IPS DF 6.9 (cell line): Measurements from ENCODE around the gene ANGPTL7.

Experiments used
- DNase-seq: peaks from one replicate; pipeline ENCODE4 v3.0.0-alpha.2; 2013; ENCODE audit warnings: low read depth, low spot score
- H3K27ac ChIP-seq: one replicate; pipeline ENCODE4 v1.5.1; 2013; ENCODE audit warnings: low read length, control low read depth
- H3K27me3 ChIP-seq: 2 replicates; pipeline ENCODE4 v1.6.1; 2013; ENCODE audit warnings: mild to moderate bottlenecking, low read length; ENCODE audit not compliant: control insufficient read depth, insufficient read depth
- H3K36me3 ChIP-seq: 2 replicates; pipeline ENCODE4 v1.6.1; 2013; ENCODE audit warnings: low read length; ENCODE audit not compliant: control insufficient read depth, insufficient read depth
- H3K4me1 ChIP-seq: 2 replicates; pipeline ENCODE4 v1.6.1; 2013; ENCODE audit warnings: low read length; ENCODE audit not compliant: control insufficient read depth, insufficient read depth
- H3K4me3 ChIP-seq: 2 replicates; pipeline ENCODE4 v1.5.1; 2013; ENCODE audit warnings: mild to moderate bottlenecking, low read length
- H3K9me3 ChIP-seq: 2 replicates; pipeline ENCODE4 v1.6.1; 2013; ENCODE audit warnings: low read length, inconsistent platforms; ENCODE audit not compliant: control insufficient read depth, insufficient read depth
- WGBS: extraction: QIAGEN DNeasy Blood & Tissue Kit; methylation state at CpG from one replicate; pipeline ENCODE4 v1.1.7; 2013; ENCODE audit warnings: mixed read lengths, missing lambda C conversion rate; ENCODE audit not compliant: insufficient read length, insufficient coverage; 5-methylcytosine and 5-hydroxymethylcytosine counted together

ANGPTL7 gene

DNA sequence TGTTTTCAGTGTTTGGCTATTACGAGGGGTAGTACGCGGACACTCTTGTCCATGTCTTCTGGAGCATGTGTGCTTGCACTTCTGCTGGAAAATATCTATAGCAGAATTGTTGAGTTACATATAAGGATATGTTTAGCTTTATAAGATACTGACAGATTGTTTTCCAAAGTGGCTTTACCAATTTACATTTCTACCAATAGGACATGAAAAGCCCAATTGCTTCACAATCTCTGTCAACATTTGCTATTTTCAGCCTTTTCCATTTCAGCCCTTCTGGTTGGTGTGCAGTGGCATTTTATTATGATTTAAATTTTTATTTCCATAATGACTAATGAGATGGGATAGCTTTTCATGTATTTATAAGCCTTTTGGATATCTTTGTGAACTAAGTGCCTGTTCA is 6.3 kb upstream of the ANGPTL7 start:
- no CpG with 5 or more reads among the region's 3 CpGs for WGBS
- Histone ChIP-seq H3K36me3 (no peaks in the 10 kb centered on the region), H3K4me1 (no peaks in the 10 kb centered on the region), H3K9me3 (no peaks in the 10 kb centered on the region), H3K27ac (no peak overlapping the region), H3K4me3 (no peak overlapping the region), H3K27me3 (no peaks in the 10 kb centered on the region)
- DNase-seq, result no peak

- H3K36me3 ChIP-seq, result no peaks in the 10 kb centered on the region
- H3K4me1 ChIP-seq, result no peaks in the 10 kb centered on the region
- no CpG with 5 or more reads among the region's 1 CpG for WGBS
These were observed 4.2 kb upstream of the ANGPTL7 start for GRCh38 chr1:11184973-11185372.

GRCh38 chr1:11187000-11187399 is 2.2 kb upstream of the ANGPTL7 start:
- H3K4me1 ChIP-seq, result no peaks in the 10 kb centered on the region
- peaks cover 1% of the 10 kb centered on the region; the same call in 1 of the 2 replicates for H3K36me3 ChIP-seq
- H3K4me3 ChIP-seq, result no peak overlapping the region
- H3K9me3 ChIP-seq, result no peaks in the 10 kb centered on the region
- no peak overlapping the region for H3K27ac ChIP-seq
- no peak for DNase-seq
- H3K27me3 ChIP-seq, result no peaks in the 10 kb centered on the region
- no CpG with 5 or more reads among the region's 3 CpGs for WGBS

More at GRCh38 chr1:11184973-11185372, 4.2 kb upstream of the ANGPTL7 start:
- Histone ChIP-seq H3K27me3 (no peaks in the 10 kb centered on the region), H3K27ac (no peak overlapping the region), H3K9me3 (no peaks in the 10 kb centered on the region), H3K4me3 (no peak overlapping the region)
- DNase-seq, result no peak

DNA sequence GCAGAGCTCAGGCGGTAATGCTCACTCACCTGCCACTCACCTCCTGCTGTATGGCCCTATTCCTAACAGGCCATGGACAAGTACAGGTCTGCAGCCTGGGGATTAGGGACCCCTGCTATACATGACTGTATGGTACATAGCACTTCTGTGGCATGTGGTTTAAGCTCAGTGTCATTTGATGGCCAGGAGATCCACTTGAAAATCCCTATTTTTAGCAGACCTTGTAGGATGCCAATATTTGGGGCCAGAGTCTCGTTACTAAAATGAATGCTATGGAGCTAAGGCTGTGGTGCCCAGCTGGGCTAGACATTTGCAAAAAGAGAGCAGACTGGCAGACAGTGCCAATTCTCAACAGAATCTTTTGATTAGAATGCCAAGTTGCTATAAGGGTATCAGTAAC is 1.7 kb upstream of the ANGPTL7 start:
- Histone ChIP-seq H3K27me3 (no peaks in the 10 kb centered on the region), H3K4me3 (no peak overlapping the region), H3K36me3 (peaks cover 3% of the 10 kb centered on the region; the same call in 1 of the 2 replicates), H3K4me1 (no peaks in the 10 kb centered on the region), H3K27ac (no peak overlapping the region), H3K9me3 (no peaks in the 10 kb centered on the region)
- no peak for DNase-seq
- WGBS, result no CpG with 5 or more reads among the region's 2 CpGs

GRCh38 chr1:11187931-11188330 is 1.2 kb upstream of the ANGPTL7 start:
- Histone ChIP-seq H3K4me1 (no peaks in the 10 kb centered on the region), H3K36me3 (peaks cover 3% of the 10 kb centered on the region; the same call in 1 of the 2 replicates), H3K27ac (no peak overlapping the region), H3K4me3 (no peak overlapping the region), H3K9me3 (no peaks in the 10 kb centered on the region), H3K27me3 (no peaks in the 10 kb centered on the region)
- no CpG with 5 or more reads among the region's 2 CpGs for WGBS
- DNase-seq, result no peak

DNA sequence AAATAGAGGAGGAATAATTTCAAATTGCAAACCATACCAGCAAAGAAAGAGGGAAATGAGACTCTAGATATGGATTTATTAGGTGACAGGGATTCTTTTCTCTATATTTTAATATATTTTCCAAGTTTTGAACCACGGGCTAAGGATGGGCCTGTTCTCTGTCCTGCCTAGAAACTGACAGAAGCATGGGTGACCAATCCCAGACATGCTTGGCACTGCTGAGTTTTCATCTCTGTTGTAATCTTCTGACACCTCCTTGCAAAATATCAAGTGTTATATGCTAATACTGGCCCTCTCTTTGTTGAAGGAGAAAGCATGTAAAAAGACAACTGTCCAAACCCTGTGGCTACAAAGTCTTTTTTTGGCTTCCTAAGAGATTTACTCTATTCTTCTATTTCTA is 774 bp upstream of the ANGPTL7 start:
- Histone ChIP-seq H3K36me3 (peaks cover 3% of the 10 kb centered on the region; the same call in 1 of the 2 replicates), H3K27ac (no peak overlapping the region), H3K27me3 (no peaks in the 10 kb centered on the region), H3K9me3 (no peaks in the 10 kb centered on the region), H3K4me3 (no peak overlapping the region), H3K4me1 (no peaks in the 10 kb centered on the region)
- DNase-seq, result no peak
- no CpG with 5 or more reads among the region's 1 CpG for WGBS

DNA sequence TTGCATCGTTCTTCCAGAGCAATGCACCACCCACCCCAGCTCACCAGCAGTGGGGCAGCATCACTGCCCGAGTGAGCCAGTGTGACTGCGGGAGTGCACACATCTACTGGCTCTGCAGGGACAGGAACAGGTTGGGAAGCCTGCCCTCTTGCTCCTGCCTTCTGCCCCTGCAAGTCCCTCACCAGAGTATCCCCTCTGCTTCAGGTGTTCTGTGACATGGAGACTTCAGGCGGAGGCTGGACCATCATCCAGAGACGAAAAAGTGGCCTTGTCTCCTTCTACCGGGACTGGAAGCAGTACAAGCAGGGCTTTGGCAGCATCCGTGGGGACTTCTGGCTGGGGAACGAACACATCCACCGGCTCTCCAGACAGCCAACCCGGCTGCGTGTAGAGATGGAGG is 4.2 kb downstream of the ANGPTL7 start:
- no peaks in the 10 kb centered on the region for H3K9me3 ChIP-seq
- no peaks in the 10 kb centered on the region for H3K4me1 ChIP-seq
- no peak overlapping the region for H3K27ac ChIP-seq
- H3K27me3 ChIP-seq, result no peaks in the 10 kb centered on the region
- peaks cover 6% of the 10 kb centered on the region for H3K36me3 ChIP-seq
- H3K4me3 ChIP-seq, result no peak overlapping the region
- no CpG with 5 or more reads among the region's 11 CpGs for WGBS
- no peak for DNase-seq

DNA sequence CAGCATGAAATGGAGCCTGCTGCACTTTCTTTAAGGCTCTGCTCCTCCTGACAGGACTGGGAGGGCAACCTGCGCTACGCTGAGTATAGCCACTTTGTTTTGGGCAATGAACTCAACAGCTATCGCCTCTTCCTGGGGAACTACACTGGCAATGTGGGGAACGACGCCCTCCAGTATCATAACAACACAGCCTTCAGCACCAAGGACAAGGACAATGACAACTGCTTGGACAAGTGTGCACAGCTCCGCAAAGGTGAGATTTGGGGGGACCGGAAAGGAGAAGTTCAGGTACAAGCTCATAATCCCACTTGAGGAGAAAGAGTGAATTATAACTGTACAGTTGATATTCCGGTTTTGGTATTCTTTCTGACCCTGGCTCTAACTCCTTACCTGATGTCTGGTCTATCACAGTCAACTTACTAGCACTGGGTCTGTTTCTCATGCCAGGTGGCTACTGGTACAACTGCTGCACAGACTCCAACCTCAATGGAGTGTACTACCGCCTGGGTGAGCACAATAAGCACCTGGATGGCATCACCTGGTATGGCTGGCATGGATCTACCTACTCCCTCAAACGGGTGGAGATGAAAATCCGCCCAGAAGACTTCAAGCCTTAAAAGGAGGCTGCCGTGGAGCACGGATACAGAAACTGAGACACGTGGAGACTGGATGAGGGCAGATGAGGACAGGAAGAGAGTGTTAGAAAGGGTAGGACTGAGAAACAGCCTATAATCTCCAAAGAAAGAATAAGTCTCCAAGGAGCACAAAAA is 5.4 kb downstream of the ANGPTL7 start:
- WGBS, result no CpG with 5 or more reads among the region's 14 CpGs
- no peaks in the 10 kb centered on the region for H3K4me1 ChIP-seq
- H3K27ac ChIP-seq, result no peak overlapping the region
- peaks cover 14% of the 10 kb centered on the region for H3K36me3 ChIP-seq
- DNase-seq, result no peak
- no peaks in the 10 kb centered on the region for H3K9me3 ChIP-seq
- no peak overlapping the region for H3K4me3 ChIP-seq
- no peaks in the 10 kb centered on the region for H3K27me3 ChIP-seq

DNA sequence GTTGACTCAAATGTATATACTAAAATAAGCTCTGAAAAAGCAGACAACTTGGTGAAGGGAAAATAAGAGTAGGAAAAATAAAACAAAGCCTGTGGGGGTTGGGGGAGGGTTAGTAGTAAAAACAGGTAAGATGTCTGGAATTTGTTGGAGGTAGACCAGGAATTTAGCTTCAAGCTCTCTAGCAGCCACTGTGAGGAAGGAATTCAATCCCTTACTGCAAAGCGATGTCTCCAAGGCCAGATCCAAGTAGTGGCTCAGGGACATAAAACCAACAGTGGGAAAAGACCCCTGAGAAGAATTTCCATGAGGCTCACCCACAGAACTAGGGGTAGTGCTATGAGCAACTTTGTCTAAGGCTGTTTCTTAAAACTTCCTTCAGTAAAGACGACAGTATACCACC is 7.8 kb downstream of the ANGPTL7 start:
- Histone ChIP-seq H3K4me3 (no peak overlapping the region), H3K4me1 (no peaks in the 10 kb centered on the region), H3K36me3 (peaks cover 13% of the 10 kb centered on the region), H3K27ac (no peak overlapping the region), H3K27me3 (no peaks in the 10 kb centered on the region), H3K9me3 (no peaks in the 10 kb centered on the region)
- no CpG with 5 or more reads among the region's 2 CpGs for WGBS
- DNase-seq, result no peak

DNA sequence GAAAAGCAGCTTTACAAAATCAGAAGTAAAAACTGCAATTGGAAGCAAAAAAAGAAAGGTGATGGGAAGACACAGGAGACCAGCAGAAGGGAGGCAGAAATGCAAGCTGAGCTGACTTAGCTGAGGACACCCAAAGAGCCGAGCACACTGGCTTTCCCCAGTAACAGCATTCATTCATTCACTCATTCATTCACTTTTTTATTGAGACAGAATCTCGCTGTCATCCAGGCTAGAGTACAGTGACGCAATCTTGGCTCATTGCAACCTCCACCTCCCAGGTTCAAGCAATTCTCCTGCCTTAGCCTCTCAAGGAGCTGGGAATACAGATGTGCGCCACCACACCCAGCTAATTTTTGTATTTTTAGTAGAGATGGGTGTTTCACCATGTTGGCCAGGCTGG is 8.2 kb downstream of the ANGPTL7 start:
- no peak for DNase-seq
- Histone ChIP-seq H3K4me3 (no peak overlapping the region), H3K36me3 (peaks cover 11% of the 10 kb centered on the region), H3K27ac (no peak overlapping the region), H3K9me3 (no peaks in the 10 kb centered on the region), H3K27me3 (no peaks in the 10 kb centered on the region), H3K4me1 (no peaks in the 10 kb centered on the region)
- WGBS, result no CpG with 5 or more reads among the region's 4 CpGs

GRCh38 chr1:11198257-11198656 is 9.1 kb downstream of the ANGPTL7 start:
- Histone ChIP-seq H3K4me3 (no peak overlapping the region), H3K9me3 (no peaks in the 10 kb centered on the region), H3K36me3 (peaks cover 11% of the 10 kb centered on the region), H3K4me1 (no peaks in the 10 kb centered on the region), H3K27ac (no peak overlapping the region), H3K27me3 (no peaks in the 10 kb centered on the region)
- WGBS, result no CpG with 5 or more reads among the region's 4 CpGs
- no peak for DNase-seq
